HepG2 (cell line): Measurements from ENCODE around the gene TEX29.

ENCODE experiments used
- CBX2 ChIP-seq, 2 experiments: fragments of 200-600 bp in 1 of 2; sonication (generic); formaldehyde crosslinking in 1 of 2; IDR thresholded peaks; 2 replicates each; pipeline versions ENCODE4 v1.7.0 to v1.8.1; 2018 to 2022; ENCODE audit warnings: low read depth in 2 of 2, low read length in 1 of 2, mild to moderate bottlenecking in 1 of 2, missing genetic modification reagents in 1 of 2
- CREM ChIP-seq, 2 experiments: sonication (generic) in 1 of 2; formaldehyde crosslinking in 1 of 2; IDR thresholded peaks; 2 replicates each; pipeline versions ENCODE4 v1.4.0 to v1.6.1; 2016 to 2020; ENCODE audit warnings: antibody characterized with exemption in 1 of 2, mild to moderate bottlenecking in 1 of 2, missing genetic modification reagents in 1 of 2
- TCF12 ChIP-seq, 2 experiments: fragments of 450-650 bp in 1 of 2; sonication (generic) in 1 of 2; formaldehyde crosslinking in 1 of 2; IDR thresholded peaks; 2 replicates each; pipeline versions ENCODE4 v1.6.1 to v1.8.0; 2017 to 2022; ENCODE audit warnings: antibody characterized with exemption in 1 of 2, mild to moderate bottlenecking in 1 of 2, missing genetic modification reagents in 1 of 2, moderate library complexity in 1 of 2
- ZNF431 ChIP-seq: sonication (generic); formaldehyde crosslinking; IDR thresholded peaks from 2 replicates; pipeline ENCODE4 v1.9.0; 2022; ENCODE audit warnings: missing genetic modification reagents, low read depth, mild to moderate bottlenecking, borderline replicate concordance
- TF ChIP-seq, protein P1 (sequence below): sonication (generic); formaldehyde crosslinking; IDR thresholded peaks from 2 replicates; pipeline ENCODE4 v1.5.0; 2020; ENCODE audit warnings: mild to moderate bottlenecking, missing genetic modification reagents, moderate library complexity

DNA sequence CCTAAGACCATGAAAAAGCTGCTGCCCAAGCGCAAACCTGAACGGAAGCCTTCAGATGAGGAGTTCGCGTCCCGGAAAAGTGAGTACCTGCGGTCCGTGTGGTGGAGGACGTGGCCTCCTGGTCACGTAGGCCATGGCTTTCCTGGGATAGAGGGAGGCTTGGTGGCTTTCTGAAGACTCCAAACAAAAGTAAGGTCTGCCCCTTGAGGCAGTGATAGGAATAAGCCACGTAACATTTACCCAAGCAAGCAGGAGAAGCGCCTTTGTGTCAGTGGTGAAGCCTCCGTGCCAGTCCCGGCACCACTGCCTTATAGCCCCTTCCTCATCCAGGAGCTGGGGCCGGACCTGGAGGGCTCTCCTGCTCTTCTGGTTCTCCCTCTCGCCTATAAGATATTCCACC lies 34.3 kb upstream of the TEX29 start:
- TF ChIP-seq CBX2 (IDR thresholded peaks at IDR 0.05; ENCODE audit: low read depth, low read length) (no peak), CBX2 (CRISPR knock-in tag; IDR thresholded peaks at IDR 0.05; ENCODE audit: low read depth) (no peak), ZNF431 (CRISPR knock-in tag) (no peak), CREM (IDR thresholded peaks at IDR 0.05) (no peak), CREM (CRISPR knock-in tag; IDR thresholded peaks at IDR 0.05) (no peak), TCF12 (IDR thresholded peaks at IDR 0.05) (no peak), TCF12 (CRISPR knock-in tag; IDR thresholded peaks at IDR 0.05) (no peak)
- TF ChIP-seq, protein P1, sequence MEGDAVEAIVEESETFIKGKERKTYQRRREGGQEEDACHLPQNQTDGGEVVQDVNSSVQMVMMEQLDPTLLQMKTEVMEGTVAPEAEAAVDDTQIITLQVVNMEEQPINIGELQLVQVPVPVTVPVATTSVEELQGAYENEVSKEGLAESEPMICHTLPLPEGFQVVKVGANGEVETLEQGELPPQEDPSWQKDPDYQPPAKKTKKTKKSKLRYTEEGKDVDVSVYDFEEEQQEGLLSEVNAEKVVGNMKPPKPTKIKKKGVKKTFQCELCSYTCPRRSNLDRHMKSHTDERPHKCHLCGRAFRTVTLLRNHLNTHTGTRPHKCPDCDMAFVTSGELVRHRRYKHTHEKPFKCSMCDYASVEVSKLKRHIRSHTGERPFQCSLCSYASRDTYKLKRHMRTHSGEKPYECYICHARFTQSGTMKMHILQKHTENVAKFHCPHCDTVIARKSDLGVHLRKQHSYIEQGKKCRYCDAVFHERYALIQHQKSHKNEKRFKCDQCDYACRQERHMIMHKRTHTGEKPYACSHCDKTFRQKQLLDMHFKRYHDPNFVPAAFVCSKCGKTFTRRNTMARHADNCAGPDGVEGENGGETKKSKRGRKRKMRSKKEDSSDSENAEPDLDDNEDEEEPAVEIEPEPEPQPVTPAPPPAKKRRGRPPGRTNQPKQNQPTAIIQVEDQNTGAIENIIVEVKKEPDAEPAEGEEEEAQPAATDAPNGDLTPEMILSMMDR (CRISPR knock-in tag) = no peak
